ENCODE measurements around the gene TRDMT1. TPM values are rescaled to one million over a fixed set of nuclear protein-coding genes. Genes with fewer than 3 reads are reported as not detected.

The TRDMT1 gene
- total and polyA plus RNA-seq, 12 donors, result 2.0 to 6.3 (median 3.7) TPM

DNA sequence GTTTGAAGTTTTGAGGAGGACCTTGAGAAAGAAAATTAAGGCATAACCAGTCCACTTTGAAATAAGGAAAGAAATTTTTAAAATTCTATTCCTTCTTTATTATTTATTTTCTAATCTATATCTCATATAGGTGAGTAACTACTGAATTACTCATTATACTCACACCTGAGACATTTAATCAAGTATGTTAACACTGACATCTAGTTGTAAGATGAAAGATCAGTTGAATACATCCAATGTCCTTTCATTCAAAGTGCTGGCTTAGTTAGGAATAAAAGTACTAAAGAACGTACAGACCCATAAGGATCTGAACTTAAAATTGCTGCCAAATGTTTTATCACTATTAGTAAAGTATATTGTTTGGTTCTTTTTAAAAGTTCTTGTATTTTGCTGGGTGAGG is 23.5 kb downstream of the TRDMT1 start:
- intact Hi-C loops (cut with DNase I), result no loop called here
- no peak for ATAC-seq
- Histone ChIP-seq H3K27ac (no peak overlapping the region), H3K9me3 (no peaks in the 10 kb centered on the region), H3K27me3 (no peaks in the 10 kb centered on the region), H3K36me3 (no peaks in the 10 kb centered on the region), H3K4me3 (no peak overlapping the region), H3K4me1 (peaks cover 0 to 21% (median 0%) of the 10 kb centered on the region in 9 donors)
- TF ChIP-seq, protein P1, sequence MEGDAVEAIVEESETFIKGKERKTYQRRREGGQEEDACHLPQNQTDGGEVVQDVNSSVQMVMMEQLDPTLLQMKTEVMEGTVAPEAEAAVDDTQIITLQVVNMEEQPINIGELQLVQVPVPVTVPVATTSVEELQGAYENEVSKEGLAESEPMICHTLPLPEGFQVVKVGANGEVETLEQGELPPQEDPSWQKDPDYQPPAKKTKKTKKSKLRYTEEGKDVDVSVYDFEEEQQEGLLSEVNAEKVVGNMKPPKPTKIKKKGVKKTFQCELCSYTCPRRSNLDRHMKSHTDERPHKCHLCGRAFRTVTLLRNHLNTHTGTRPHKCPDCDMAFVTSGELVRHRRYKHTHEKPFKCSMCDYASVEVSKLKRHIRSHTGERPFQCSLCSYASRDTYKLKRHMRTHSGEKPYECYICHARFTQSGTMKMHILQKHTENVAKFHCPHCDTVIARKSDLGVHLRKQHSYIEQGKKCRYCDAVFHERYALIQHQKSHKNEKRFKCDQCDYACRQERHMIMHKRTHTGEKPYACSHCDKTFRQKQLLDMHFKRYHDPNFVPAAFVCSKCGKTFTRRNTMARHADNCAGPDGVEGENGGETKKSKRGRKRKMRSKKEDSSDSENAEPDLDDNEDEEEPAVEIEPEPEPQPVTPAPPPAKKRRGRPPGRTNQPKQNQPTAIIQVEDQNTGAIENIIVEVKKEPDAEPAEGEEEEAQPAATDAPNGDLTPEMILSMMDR (IDR thresholded peaks at IDR 0.05), result no peak
- WGBS, 2 donors, result 88 to 99% methylated on average over 1 of the region's 1 CpG
- DNase-seq, result no peak

DNA sequence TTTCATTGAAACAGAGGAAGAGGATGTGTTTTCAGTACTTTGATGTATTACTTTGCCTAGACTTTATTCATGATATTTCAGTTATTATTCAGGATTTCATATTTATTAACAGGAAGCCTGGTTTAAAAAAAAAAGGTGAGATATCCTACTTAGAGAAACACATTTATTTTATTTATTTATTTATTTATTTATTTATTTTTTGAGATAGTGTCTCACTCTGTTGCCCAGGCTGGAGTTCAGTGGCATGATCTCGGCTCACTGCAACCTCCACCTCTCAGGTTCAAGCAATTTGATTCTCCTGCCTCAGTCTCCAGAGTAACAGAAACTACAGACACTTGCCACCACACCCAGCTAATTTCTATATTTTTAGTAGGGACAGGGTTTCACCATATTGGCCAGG is 24.5 kb downstream of the TRDMT1 start:
- TF ChIP-seq, protein P1 (IDR thresholded peaks at IDR 0.05), result no peak
- ATAC-seq (no peak), DNase-seq (no peak)
- Histone ChIP-seq H3K27me3 (no peaks in the 10 kb centered on the region), H3K4me3 (no peak overlapping the region), H3K27ac (no peak overlapping the region), H3K36me3 (no peaks in the 10 kb centered on the region), H3K9me3 (no peaks in the 10 kb centered on the region), H3K4me1 (peaks cover 0 to 21% (median 0%) of the 10 kb centered on the region in 9 donors)
- intact Hi-C loops (cut with DNase I), result no loop called here
- 96 to 100% methylated on average over 1 of the region's 1 CpG for WGBS, 2 donors

DNA sequence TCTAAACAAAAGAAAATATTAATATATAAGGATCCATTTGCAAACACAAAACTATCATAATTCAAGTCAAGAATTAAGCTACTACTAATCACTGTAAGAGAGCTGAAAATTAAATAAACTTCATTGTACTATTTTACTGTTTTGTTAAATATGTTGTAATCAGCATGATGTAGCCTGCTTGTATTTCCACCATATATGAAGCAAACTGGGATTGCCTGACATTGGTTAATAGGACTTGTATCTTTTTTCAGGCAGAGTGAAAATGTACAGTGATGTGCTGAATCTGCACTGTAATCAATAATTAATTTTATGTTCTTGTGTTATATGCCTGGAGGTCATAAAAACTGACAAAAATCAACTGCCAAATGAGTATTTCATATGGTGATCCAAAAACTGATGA is 25.4 kb downstream of the TRDMT1 start:
- peaks cover 0 to 21% (median 0%) of the 10 kb centered on the region in 9 donors for H3K4me1 ChIP-seq
- DNase-seq (no peak), ATAC-seq (no peak)
- H3K4me3 ChIP-seq, result no peak overlapping the region
- TF ChIP-seq, protein P1 (IDR thresholded peaks at IDR 0.05), result no peak
- H3K27ac ChIP-seq, result no peak overlapping the region
- no peaks in the 10 kb centered on the region for H3K9me3 ChIP-seq
- no peaks in the 10 kb centered on the region for H3K36me3 ChIP-seq
- no peaks in the 10 kb centered on the region for H3K27me3 ChIP-seq
- intact Hi-C loops (cut with DNase I), result no loop called here

DNA sequence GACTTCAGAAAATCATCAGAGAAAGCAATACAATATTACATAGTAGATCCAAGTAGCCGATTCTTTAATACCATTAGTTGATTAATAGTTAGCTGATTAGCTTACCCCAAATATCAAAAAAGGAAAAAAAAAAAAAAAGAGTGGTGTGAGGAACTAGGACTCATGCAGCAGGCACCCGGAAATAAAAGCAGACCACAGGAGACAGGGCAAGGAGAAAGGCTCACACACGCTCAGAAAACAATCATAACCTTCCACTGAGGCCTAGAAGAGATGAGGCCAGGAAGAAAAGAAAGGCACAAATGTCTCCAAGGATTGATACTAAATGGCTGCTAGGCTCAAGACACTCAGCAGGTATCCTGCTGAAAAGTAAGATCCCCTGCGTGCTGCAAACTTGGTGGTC is 25.9 kb downstream of the TRDMT1 start:
- Histone ChIP-seq H3K27me3 (no peaks in the 10 kb centered on the region), H3K4me3 (peak overlapping the region in 5 of 10 donors; percentile 1 to 26 (median 22)), H3K9me3 (no peaks in the 10 kb centered on the region), H3K27ac (peak overlapping the region in 2 of 10 donors; percentile 18 to 43), H3K36me3 (no peaks in the 10 kb centered on the region), H3K4me1 (peaks cover 0 to 21% (median 0%) of the 10 kb centered on the region in 9 donors)
- intact Hi-C loops (cut with DNase I), result no loop called here
- 53 to 66% methylated on average over 4 of the region's 4 CpGs for WGBS, 2 donors
- DNase-seq (peak in 1 of 2 donors; percentile 11), ATAC-seq (peak in 4 of 8 donors; percentile 20 to 65 (median 38))
- TF ChIP-seq, protein P1 (IDR thresholded peaks at IDR 0.05), result no peak

All from heart right ventricle (tissue), 16 donors.